Stimulated activated CD4-positive, alpha-beta T cell treated with anti-CD3 and anti-CD28 coated beads, Interleukin-1b, Interleukin-23, amount 100 ng/mL, for 24 hours (primary cell): ENCODE results near the gene SLC22A31.
"Not testable (repeated sequence)": the region's sequence is repeated elsewhere in the genome, so short reads cannot be mapped to it uniquely, and the experiment has no call there.

Experiments used
- DNase-seq, 4 experiments: peaks; one replicate each; pipeline ENCODE4 v3.0.0-alpha.2; 2020; ENCODE audit warnings: low read depth in 4 of 4, low spot score in 1 of 4

Gene SLC22A31

DNA sequence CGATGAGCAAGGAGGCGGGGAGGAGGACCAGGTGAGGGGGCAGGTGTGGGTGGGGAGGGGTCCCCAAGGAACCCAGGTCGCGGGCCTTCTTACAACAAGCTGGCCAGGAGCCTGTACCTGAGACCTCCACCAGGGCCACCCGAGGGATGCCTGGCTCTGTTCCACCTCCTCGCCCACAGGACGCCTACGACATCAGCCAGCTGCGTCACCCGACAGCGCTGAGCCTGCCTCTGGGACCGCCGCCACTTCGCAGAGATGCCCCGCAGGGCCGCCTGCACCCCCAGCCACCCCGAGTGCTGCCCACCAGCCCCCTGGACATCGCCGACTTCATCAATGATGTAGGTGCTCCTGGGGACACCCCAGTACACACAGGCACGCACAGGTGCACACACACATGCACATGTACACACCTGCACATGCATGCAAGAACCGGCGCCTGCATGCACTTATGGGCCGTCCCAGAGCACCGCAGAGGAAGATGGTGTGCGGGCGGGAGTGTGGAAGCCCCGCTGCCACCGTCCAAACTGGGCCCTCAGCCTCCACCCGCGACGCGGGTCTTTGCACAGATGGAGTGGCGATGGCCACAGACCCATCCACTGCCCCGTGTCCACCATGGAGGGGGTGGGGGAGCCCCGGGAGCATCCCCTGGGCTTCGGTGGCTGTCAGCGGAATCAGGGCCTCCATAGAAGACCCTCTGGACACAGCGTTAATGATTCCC, 6.6 kb downstream of the SLC22A31 start:
- DNase-seq: no peak

DNA sequence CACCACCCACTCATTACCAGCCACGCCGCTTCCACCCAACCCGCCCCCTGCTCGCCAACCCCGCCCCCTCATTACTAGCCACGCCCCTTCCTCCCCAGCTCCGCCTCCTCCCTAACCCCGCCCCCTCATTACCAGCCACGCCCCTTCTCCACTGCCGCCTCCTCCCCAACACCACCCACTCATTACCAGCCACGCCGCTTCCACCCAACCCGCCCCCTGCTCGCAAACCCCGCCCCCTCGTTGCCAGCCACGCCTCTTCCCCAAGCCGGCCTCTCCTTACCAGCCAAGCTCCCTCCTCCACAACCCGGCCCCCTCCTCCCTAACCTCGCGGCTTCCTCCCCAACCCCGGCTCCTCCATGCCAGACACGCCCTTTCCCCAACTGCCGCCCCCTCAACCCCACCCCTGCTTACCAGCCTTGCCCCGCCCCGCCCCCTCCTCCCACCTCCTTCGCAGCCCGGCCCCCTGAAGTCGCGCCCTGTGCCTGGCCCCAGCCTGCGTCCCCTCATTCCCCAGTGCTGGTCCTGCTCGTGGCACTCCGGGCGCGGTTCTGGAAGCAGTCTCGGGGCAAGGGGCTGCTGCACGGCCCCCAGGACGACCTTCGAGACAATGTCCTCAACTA, 7.3 kb downstream of the SLC22A31 start:
- DNase-seq: peak in 2 of 4 experiments; percentile 64 to 75

DNA sequence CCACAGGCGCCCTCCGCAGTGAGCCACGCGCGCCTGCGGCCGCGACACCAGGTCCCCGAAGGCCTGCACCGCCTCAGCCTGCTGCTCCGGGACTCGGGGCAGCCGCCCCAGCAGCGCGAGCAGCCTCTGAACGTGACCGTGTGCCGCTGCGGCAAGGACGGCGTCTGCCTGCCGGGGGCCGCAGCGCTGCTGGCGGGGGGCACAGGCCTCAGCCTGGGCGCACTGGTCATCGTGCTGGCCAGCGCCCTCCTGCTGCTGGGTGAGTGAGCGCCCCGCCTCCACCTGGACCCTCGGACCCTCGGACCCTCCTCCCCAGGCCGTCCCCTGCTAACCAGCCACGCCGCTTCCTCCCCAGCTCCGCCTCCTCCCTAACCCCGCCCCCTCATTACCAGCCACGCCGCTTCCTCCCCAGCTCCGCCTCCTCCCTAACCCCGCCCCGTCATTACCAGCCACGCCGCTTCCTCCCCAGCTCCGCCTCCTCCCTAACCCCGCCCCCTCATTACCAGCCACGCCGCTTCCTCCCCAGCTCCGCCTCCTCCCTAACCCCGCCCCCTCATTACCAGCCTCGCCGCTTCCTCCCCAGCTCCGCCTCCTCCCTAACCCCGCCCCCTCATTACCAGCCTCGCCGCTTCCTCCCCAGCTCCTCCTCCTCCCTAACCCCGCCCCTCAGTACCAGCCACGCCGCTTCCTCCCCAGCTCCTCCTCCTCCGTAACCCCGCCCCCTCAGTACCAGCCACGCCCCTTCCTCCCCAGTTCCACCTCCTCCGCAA, 8.0 kb downstream of the SLC22A31 start:
- peak in 2 of 4 experiments; percentile 30 to 58 for DNase-seq

DNA sequence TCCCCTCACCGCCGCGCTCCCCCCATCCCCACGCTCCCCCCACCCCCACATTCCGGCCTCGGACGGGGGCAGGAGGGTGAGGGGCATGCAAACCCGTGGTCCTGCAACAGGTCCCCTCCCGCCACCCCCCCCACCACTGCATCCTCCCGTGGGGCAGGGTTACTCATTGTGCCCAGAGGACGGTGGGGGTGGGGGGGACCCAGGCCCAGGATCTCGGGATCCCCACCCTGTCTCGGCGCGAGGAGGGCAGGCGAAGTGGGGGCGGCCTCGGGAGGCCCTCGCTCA, 8.5 kb downstream of the SLC22A31 start:
- DNase-seq: no peak

GRCh38 chr16:89191033-89191900, 9.1 kb downstream of the SLC22A31 start:
- no peak for DNase-seq

GRCh38 chr16:89190150-89190958, 10.0 kb downstream of the SLC22A31 start:
- no peak for DNase-seq

DNA sequence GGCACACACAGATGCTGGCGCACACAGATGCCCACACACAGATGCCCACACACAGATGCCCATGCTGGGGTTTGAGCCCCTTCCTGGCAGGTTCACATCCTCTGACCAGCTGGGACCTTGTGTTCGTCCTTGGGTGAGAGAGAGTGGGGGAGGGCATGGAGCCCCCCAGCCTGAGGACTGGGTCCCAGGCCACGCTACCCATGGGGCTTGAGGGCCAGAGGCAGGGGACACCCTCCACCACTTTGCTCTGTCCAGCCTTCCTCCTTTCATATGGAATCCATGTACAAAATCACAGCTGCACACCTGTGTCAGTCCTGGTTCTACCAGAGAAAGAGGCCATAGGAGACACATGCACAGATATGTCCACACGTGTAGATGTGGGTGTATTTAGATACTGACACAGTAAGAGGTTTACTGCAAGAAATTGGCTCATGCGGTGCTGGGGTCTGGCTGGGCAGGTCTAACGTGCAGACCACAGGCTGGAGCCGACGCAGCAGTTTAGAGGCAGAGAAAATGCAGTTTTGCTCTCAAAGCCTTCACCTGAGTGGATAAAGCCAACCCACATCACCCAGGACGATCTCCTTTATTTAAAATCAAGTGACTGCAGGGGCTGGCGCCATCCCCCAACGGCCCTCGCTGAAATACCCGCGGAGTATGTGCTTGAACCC, 10.8 kb downstream of the SLC22A31 start:
- no peak for DNase-seq

DNA sequence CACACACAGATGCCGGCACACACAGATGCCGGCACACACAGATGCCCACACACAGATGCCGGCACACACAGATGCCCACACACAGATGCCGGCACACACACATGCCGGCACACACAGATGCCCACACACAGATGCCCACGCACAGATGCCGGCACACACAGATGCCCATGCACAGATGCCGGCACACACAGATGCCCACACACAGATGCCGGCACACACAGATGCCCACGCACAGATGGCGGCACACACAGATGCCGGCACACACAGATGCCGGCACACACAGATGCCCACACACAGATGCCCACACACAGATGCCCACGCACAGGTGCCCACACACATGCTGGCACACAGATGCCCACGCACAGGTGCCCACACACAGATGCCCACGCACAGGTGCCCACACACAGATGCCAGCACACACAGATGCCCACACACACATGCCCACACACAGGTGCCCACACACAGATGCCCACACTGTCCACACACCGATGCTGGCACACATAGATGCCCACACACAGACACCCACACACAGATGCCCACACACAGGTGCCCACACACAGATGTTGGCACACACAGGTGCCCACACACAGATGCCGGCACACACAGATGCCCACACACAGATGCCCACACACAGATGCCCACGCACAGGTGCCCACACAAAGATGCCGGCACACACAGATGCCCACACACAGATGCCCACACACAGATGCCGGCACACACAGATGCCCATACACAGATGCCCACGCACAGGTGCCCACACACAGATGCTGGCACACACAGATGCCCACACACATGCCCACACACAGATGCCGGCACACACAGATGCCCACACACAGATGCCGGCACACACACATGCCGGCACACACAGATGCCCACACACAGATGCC, 11.6 kb downstream of the SLC22A31 start:
- DNase-seq: not testable (repeated sequence)

GRCh38 chr16:89187770-89188392, 12.5 kb downstream of the SLC22A31 start:
- DNase-seq: no peak

DNA sequence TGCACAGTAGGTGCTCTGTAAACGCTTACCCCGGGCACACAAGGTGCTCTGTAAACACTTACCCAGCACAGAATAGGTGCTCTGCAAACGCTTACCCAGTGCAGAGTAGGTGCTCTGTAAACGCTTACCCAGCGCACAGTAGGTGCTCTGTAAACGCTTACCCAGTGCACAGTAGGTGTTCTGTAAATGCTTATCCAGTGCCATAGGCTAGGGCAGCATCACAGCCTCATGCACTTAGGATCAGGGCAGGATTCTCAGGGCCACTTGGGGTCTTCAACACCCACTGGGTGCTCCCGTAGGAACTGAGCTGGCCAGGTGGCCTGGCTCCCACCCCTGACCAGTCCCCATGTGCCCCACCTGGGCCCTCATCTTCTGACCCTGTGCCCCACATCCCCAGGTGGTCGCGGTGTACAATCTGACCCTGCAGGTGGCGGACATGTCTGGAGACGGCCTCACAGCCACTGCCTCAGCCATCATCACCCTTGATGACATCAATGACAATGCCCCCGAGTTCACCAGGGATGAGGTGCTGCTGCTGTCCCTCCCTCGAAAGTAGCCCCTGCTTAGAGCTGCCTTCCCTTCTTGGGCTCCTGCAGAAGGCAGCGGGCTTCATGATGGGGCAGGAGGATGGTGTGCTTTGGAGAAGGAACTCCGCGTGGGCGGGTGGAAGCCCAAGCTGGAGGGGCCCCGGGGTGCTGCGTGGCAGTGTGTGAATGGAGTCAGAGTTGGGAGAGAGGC, 13.1 kb downstream of the SLC22A31 start:
- no peak for DNase-seq

- DNase-seq: not testable (repeated sequence)
These were observed 13.7 kb downstream of the SLC22A31 start for GRCh38 chr16:89186593-89187031.

- not testable (repeated sequence) for DNase-seq
These were observed 14.3 kb downstream of the SLC22A31 start for GRCh38 chr16:89185887-89186592.

- no peak for DNase-seq
These were observed 15.2 kb downstream of the SLC22A31 start for GRCh38 chr16:89184933-89185794.

GRCh38 chr16:89184677-89184932, 15.7 kb downstream of the SLC22A31 start:
- DNase-seq: no peak

GRCh38 chr16:89183975-89184676, 16.2 kb downstream of the SLC22A31 start:
- DNase-seq: no peak

- no peak for DNase-seq
These were observed 16.9 kb downstream of the SLC22A31 start for GRCh38 chr16:89183463-89183862.
